ENCODE data around the gene PARD6A.

The PARD6A gene

DNA sequence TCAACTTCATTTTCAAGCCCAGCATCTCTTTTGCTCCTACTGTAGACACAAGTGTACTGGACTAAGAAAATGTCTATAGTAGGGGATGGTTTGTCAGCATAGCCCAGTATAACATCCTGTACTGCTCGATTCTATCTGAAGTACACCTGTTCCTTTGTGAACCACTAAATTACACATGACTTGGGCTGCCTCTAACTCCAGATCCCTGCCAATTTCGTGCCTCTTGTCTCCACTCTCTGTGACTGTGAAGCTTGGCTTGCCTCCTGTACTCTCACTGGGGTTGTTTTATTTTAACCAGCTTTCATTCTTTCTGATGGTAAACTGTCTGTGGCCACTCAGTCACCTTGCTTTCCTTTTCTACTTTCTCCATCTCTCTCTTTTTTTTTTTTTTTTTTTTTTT, 33.9 kb downstream of the PARD6A start:
- Mint-ChIP-seq H3K36me3 (ENCODE audit: low read depth) (peaks cover 33% of the 10 kb centered on the region), H3K27ac (no peak overlapping the region), H3K4me1 (no peaks in the 10 kb centered on the region), H3K27me3 (ENCODE audit: low read depth) (no peaks in the 10 kb centered on the region), H3K9me3 (peaks cover 3% of the 10 kb centered on the region), H3K4me3 (no peak overlapping the region)
- TF ChIP-seq, protein P1, sequence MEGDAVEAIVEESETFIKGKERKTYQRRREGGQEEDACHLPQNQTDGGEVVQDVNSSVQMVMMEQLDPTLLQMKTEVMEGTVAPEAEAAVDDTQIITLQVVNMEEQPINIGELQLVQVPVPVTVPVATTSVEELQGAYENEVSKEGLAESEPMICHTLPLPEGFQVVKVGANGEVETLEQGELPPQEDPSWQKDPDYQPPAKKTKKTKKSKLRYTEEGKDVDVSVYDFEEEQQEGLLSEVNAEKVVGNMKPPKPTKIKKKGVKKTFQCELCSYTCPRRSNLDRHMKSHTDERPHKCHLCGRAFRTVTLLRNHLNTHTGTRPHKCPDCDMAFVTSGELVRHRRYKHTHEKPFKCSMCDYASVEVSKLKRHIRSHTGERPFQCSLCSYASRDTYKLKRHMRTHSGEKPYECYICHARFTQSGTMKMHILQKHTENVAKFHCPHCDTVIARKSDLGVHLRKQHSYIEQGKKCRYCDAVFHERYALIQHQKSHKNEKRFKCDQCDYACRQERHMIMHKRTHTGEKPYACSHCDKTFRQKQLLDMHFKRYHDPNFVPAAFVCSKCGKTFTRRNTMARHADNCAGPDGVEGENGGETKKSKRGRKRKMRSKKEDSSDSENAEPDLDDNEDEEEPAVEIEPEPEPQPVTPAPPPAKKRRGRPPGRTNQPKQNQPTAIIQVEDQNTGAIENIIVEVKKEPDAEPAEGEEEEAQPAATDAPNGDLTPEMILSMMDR (IDR thresholded peaks at IDR 0.05; ENCODE audit: unreplicated experiment in 3 of 3), result no peak

DNA sequence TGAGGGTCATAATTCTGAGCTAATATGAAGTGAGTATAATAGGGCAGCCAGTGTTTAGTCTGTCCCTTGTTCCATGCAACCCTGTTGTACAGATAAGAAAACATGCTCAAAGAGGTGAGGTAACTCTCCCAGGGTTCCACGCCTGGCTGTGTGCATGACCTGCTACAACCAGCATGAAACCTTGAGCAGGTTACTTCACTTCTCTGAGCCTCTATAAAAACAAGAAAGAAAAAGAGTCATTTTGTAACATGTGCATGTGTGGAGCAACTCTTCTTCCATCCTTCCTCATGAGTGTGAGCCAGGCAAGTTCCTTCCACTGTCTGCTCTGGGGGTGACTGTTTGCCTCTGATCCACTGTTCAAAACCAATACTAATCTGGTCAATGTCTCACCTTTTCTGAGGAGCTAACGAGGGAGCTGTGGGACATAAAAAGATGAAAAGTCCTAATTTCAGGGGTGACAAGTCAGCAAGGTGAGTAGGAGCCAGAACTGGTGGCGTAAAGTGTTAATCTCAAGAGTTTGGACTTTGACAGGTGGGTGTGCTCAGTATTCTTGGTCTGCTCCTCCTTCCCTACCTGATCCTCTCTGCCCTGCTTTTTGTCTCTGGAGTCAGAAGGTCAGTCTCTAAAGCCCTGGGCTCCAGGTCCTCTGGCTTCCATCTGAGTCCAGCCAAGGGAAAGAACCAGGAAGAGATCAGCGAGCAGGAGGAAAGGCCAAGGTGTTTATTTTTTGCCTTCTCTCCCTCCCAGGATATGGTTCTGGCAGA, 36.8 kb downstream of the PARD6A start:
- no peak overlapping the region for H3K4me3 Mint-ChIP-seq
- H3K9me3 Mint-ChIP-seq, result peaks cover 3% of the 10 kb centered on the region
- H3K36me3 Mint-ChIP-seq (ENCODE audit: low read depth), result peaks cover 22% of the 10 kb centered on the region
- H3K27me3 Mint-ChIP-seq (ENCODE audit: low read depth), result no peaks in the 10 kb centered on the region
- TF ChIP-seq, protein P1 (IDR thresholded peaks at IDR 0.05; ENCODE audit: unreplicated experiment in 3 of 3), result no peak
- no peak overlapping the region for H3K27ac Mint-ChIP-seq
- H3K4me1 Mint-ChIP-seq, result no peaks in the 10 kb centered on the region

DNA sequence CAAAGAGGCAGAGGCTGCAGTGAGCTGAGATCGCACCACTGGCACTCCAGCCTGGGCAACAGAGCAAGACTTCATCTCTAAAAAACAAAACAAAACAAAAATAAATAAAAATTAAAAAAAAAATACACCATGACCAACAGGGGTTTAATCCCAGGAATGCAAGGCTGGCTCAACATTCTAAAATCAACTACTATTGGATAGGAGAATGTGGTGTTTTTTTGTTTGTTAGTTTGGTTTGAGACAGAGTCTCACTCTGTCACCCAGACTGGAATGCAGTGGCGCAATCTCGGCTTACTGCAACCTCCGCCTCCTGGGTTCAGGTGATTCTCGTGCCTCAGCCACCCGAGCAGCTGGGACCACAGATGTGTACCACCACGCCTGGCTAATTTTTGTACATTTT, 38.5 kb downstream of the PARD6A start:
- no peak overlapping the region for H3K4me3 Mint-ChIP-seq

DNA sequence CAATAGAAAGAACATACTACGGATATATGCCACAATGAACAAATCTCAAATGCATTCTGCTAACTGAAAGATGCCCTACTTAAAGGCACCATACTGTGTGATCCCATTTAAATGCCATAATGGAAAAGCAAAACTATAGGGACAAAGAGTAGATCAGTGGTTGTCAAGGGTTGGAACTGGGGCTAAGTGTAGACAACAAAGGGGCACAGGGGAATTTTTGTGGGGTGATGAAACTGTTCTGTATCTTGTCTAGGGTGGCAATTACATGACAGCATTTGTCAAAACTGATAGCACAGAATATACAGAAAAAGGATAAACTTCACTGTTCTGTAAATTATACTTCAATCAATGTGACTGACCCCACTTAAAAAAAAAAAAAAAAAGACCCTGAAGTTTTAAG, 40.7 kb downstream of the PARD6A start:
- Mint-ChIP-seq H3K36me3 (ENCODE audit: low read depth) (peaks cover 25% of the 10 kb centered on the region), H3K4me1 (peaks cover 9% of the 10 kb centered on the region), H3K27me3 (ENCODE audit: low read depth) (no peaks in the 10 kb centered on the region), H3K4me3 (no peak overlapping the region), H3K9me3 (peaks cover 3% of the 10 kb centered on the region), H3K27ac (no peak overlapping the region)
- TF ChIP-seq, protein P1 (IDR thresholded peaks at IDR 0.05; ENCODE audit: unreplicated experiment in 3 of 3), result no peak

More for the DNA sequence above, 38.5 kb downstream of the PARD6A start:
- H3K9me3 Mint-ChIP-seq, result peaks cover 3% of the 10 kb centered on the region
- TF ChIP-seq, protein P1 (IDR thresholded peaks at IDR 0.05; ENCODE audit: unreplicated experiment in 3 of 3), result no peak
- H3K27ac Mint-ChIP-seq, result no peak overlapping the region
- peaks cover 22% of the 10 kb centered on the region for H3K36me3 Mint-ChIP-seq (ENCODE audit: low read depth)
- H3K27me3 Mint-ChIP-seq (ENCODE audit: low read depth), result no peaks in the 10 kb centered on the region
- no peaks in the 10 kb centered on the region for H3K4me1 Mint-ChIP-seq

DNA sequence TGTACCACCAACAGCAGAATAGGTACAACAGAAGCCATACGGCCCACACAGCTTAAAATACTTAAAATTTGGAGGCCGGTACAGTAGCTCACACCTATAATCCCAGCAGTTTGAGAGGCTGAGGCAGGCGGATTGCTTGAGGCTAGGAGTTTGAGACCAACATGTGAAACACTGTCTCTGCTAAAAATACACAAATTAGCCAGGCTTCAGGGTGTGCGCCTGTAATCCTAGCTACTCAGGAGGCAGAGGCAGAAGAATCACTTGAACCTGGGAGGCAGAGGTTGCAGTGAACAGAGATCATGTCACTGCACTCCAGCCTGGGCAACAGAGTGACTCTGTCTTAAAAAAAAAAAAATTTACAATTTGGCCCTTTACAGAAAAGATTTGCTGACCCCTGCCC, 41.4 kb downstream of the PARD6A start:
- H3K27ac Mint-ChIP-seq, result no peak overlapping the region
- no peak overlapping the region for H3K4me3 Mint-ChIP-seq
- TF ChIP-seq, protein P1 (IDR thresholded peaks at IDR 0.05; ENCODE audit: unreplicated experiment in 3 of 3), result no peak
- peaks cover 10% of the 10 kb centered on the region for H3K4me1 Mint-ChIP-seq
- H3K27me3 Mint-ChIP-seq (ENCODE audit: low read depth), result no peaks in the 10 kb centered on the region
- peaks cover 25% of the 10 kb centered on the region for H3K36me3 Mint-ChIP-seq (ENCODE audit: low read depth)
- peaks cover 3% of the 10 kb centered on the region for H3K9me3 Mint-ChIP-seq

DNA sequence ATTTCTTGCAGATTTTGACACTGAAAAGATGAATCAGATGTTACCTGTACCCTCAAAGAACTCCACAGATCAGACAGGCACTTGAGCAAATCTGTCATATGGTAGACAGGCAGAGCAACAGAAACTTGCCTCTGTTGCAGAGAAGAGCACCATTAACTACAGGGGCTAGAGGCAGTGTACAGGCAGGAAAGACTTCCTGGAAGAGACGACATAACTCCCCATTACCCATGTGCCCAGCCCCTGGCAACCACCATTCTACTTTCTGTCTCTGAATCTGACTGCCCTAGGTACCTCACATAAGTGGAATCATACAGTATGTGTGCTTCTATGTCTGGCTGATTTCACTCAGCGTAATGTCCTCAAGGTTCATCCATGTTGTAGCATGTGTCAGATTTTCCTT, 42.9 kb downstream of the PARD6A start:
- Mint-ChIP-seq H3K4me1 (peaks cover 10% of the 10 kb centered on the region), H3K4me3 (no peak overlapping the region), H3K27me3 (ENCODE audit: low read depth) (no peaks in the 10 kb centered on the region), H3K36me3 (ENCODE audit: low read depth) (peaks cover 14% of the 10 kb centered on the region), H3K9me3 (peaks cover 2% of the 10 kb centered on the region), H3K27ac (no peak overlapping the region)
- TF ChIP-seq, protein P1 (IDR thresholded peaks at IDR 0.05; ENCODE audit: unreplicated experiment in 3 of 3), result no peak

Measured in nephron (organoid).